ENCODE results near the gene JAZF1.

The JAZF1 gene

DNA sequence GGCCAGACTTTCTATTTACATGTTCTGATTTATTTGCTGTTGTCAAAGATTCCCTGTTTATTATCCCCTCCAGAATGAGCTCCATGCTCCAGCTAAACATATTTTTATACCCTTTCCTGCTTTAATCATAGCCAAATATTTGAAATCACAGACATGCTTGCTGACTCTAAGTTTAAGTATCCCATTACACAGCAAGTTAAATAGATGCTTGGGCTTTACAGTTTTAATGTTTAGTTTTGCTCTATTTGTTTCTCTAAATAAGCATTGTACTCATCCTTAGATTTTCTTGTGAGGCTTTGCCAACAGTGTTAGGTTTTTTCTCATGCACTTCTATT is 243.9 kb downstream of the JAZF1 start:
- Histone ChIP-seq H3K4me1 (ENCODE audit: control insufficient read depth in 5 of 5, insufficient read depth in 5 of 5, low read length in 5 of 5) (peaks cover 3 to 15% (median 13%) of the 10 kb centered on the region in 5 donors), H3K27me3 (ENCODE audit: control insufficient read depth in 5 of 5, insufficient read depth in 4 of 5, low read length in 5 of 5) (no peaks in the 10 kb centered on the region), H3K9me3 (ENCODE audit: control insufficient read depth in 5 of 5, low read length in 5 of 5) (no peaks in the 10 kb centered on the region), H3K27ac (ENCODE audit: low read depth, low read length) (no peak overlapping the region), H3K36me3 (ENCODE audit: control insufficient read depth in 5 of 5, insufficient read depth in 5 of 5, low read length in 5 of 5) (peaks cover 0 to 2% (median 0%) of the 10 kb centered on the region in 5 donors), H3K4me3 (ENCODE audit: low read depth in 1 of 5, low read length in 5 of 5) (no peak overlapping the region), H3K9ac (ENCODE audit: low read length in 5 of 5) (no peak overlapping the region)

DNA sequence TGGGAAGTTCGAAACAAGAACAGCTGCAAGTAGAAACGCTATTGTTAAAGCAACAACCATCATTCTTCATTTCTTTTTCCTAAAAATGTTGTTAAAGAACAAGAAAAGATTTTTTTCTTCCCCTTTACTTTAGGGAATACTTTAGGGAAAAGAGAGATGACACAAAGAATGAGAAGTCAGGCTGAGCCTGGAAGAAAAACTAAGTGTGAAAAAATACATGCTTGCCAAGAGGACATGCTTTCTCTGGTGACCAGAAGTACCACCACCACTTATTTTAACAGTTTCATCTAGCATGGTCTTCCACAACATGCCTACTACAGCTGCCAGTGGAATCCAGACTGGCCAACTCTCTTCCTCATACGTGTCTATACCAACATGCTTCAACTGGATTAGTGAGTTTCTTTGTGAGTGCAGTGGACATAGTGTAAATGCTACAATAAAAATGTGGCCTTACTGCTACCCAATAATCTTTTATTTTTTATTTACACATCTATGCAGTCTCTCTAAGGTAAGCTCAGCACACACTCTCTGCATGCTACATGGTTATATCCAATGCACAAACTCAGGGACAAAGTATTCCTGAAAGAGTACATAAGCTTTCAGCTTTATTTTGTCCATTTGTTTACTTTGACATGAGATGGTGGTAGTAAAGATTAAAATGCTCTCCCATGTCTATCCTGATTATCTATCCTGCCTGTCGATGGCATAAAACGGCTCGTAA is 244.4 kb downstream of the JAZF1 start:
- Histone ChIP-seq H3K27me3 (ENCODE audit: control insufficient read depth in 5 of 5, insufficient read depth in 4 of 5, low read length in 5 of 5) (no peaks in the 10 kb centered on the region), H3K9ac (ENCODE audit: low read length in 5 of 5) (no peak overlapping the region), H3K4me3 (ENCODE audit: low read depth in 1 of 5, low read length in 5 of 5) (no peak overlapping the region), H3K27ac (ENCODE audit: low read depth, low read length) (no peak overlapping the region), H3K9me3 (ENCODE audit: control insufficient read depth in 5 of 5, low read length in 5 of 5) (no peaks in the 10 kb centered on the region), H3K36me3 (ENCODE audit: control insufficient read depth in 5 of 5, insufficient read depth in 5 of 5, low read length in 5 of 5) (peaks cover 0 to 2% (median 0%) of the 10 kb centered on the region in 5 donors), H3K4me1 (ENCODE audit: control insufficient read depth in 5 of 5, insufficient read depth in 5 of 5, low read length in 5 of 5) (peaks cover 3 to 10% (median 9%) of the 10 kb centered on the region in 5 donors)

DNA sequence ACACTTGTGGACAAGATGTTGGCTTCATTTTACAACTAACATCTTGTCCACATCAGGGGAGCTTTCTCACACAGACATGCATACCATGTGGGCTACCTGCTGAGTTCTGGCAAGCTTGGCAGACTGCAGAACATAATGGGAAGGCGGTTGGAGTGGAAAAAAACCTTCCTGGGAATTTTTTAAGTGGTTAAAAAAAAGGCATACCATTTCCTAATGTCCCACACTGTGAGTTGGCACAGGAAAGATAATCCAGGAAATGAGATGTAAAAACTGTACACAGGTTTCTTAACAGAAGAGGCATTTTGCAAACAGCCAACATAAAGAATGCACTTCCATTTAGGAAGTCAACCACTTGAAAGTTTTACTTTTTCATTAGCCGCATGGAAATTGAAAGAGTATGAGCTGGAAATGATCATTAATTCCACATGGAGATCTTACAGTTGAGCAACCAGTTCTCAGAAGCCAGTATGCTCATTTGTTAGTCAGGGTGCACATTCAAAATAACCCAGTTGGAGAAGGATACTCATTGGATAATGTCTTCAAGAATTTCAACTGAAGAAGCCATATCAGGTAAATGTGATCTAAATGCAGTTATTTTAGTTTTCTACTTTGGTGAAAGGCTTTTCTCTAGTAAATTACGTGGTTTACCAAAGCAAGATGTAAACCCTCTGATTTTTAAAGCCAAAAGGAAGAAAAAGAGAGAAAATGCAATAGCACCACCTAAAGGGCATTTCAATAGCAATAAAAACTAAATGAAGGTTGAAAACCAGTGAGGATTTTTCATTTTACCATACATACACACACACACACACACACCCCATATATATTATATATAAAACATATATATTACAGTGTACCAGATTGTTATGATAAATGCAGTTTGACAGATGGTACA is 246.7 kb downstream of the JAZF1 start:
- H3K4me1 ChIP-seq (ENCODE audit: control insufficient read depth in 5 of 5, insufficient read depth in 5 of 5, low read length in 5 of 5): peaks cover 3 to 10% (median 8%) of the 10 kb centered on the region in 5 donors
- H3K4me3 ChIP-seq (ENCODE audit: low read depth in 1 of 5, low read length in 5 of 5): no peak overlapping the region
- peak overlapping the region; percentile 66 for H3K27ac ChIP-seq (ENCODE audit: low read depth, low read length)

DNA sequence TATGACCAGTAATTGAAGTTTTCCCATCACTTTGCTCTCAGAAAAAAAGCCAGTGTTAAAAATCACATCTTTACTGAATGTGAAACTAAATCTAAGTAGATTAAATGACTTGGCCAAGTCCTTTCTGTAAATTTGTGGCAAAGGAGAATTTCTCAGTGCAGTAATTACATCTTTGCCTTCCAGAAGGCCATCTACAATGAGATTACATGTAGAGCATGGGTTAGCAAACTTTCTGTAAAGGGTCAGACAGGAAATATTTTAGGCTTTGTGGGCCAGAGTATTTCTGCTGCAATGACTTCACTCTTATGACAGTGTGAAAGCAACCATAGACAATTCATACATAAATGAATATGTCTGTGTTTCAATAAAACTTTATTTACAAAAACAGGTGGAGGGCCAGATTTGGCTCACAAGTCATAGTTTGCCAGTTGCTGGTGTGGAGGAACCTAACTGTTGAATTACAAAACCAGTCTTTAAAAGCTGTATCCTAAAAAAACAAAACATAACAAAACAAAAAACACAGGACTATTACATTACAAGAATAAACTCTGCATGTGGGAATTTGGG is 249.6 kb downstream of the JAZF1 start:
- Histone ChIP-seq H3K4me1 (ENCODE audit: control insufficient read depth in 5 of 5, insufficient read depth in 5 of 5, low read length in 5 of 5) (peaks cover 3 to 12% (median 9%) of the 10 kb centered on the region in 5 donors), H3K9ac (ENCODE audit: low read length in 5 of 5) (no peak overlapping the region), H3K36me3 (ENCODE audit: control insufficient read depth in 5 of 5, insufficient read depth in 5 of 5, low read length in 5 of 5) (peaks cover 0 to 2% (median 0%) of the 10 kb centered on the region in 5 donors), H3K4me3 (ENCODE audit: low read depth in 1 of 5, low read length in 5 of 5) (no peak overlapping the region), H3K9me3 (ENCODE audit: control insufficient read depth in 5 of 5, low read length in 5 of 5) (no peaks in the 10 kb centered on the region), H3K27me3 (ENCODE audit: control insufficient read depth in 5 of 5, insufficient read depth in 4 of 5, low read length in 5 of 5) (no peaks in the 10 kb centered on the region), H3K27ac (ENCODE audit: low read depth, low read length) (no peak overlapping the region)

More for the DNA sequence above, 246.7 kb downstream of the JAZF1 start:
- Histone ChIP-seq H3K9ac (ENCODE audit: low read length in 5 of 5) (no peak overlapping the region), H3K36me3 (ENCODE audit: control insufficient read depth in 5 of 5, insufficient read depth in 5 of 5, low read length in 5 of 5) (peaks cover 0 to 2% (median 0%) of the 10 kb centered on the region in 5 donors), H3K27me3 (ENCODE audit: control insufficient read depth in 5 of 5, insufficient read depth in 4 of 5, low read length in 5 of 5) (no peaks in the 10 kb centered on the region), H3K9me3 (ENCODE audit: control insufficient read depth in 5 of 5, low read length in 5 of 5) (no peaks in the 10 kb centered on the region)

DNA sequence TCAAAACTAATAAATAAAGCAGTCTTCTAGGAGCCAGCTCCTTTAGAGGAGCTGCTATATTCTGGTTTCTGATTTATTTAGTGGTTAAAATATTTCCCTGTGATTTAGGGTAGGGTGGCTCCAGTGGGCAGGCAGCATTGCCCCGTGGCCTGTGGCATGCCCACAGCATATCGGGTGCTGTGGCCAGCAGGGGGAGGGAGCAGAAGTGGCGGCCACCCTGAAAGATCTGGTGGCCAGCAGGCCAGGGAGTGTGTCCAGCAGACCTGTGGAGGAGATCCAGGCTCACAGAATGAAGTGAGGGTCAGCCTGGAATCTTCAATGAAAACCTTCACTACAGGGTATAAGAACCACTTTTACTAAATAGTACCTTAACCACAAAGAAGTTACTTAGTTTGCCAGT is 251.5 kb downstream of the JAZF1 start:
- Histone ChIP-seq H3K9me3 (ENCODE audit: control insufficient read depth in 5 of 5, low read length in 5 of 5) (no peaks in the 10 kb centered on the region), H3K27ac (ENCODE audit: low read depth, low read length) (no peak overlapping the region), H3K27me3 (ENCODE audit: control insufficient read depth in 5 of 5, insufficient read depth in 4 of 5, low read length in 5 of 5) (no peaks in the 10 kb centered on the region), H3K4me3 (ENCODE audit: low read depth in 1 of 5, low read length in 5 of 5) (no peak overlapping the region), H3K36me3 (ENCODE audit: control insufficient read depth in 5 of 5, insufficient read depth in 5 of 5, low read length in 5 of 5) (peaks cover 0 to 2% (median 0%) of the 10 kb centered on the region in 5 donors), H3K9ac (ENCODE audit: low read length in 5 of 5) (no peak overlapping the region), H3K4me1 (ENCODE audit: control insufficient read depth in 5 of 5, insufficient read depth in 5 of 5, low read length in 5 of 5) (peaks cover 0 to 12% (median 3%) of the 10 kb centered on the region in 5 donors)

DNA sequence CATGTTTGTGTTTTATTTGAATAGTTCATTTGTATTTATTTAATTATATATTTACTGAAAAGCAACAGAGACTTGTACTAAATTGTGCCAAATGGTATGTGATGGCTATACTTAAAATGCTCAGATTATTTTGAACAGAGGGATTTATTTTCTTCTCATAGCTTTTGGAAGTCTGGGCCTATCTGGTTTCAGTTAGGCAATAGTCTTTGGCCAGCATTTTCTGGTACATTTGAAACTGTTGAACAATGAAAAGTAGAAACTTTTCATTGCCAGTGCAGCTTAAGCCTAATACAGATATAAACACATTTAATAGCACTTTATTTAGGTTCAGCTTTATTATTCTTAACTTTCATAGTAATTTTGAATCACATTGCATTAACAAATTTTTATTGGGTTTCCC is 252.6 kb downstream of the JAZF1 start:
- H3K36me3 ChIP-seq (ENCODE audit: control insufficient read depth in 5 of 5, insufficient read depth in 5 of 5, low read length in 5 of 5): peaks cover 0 to 2% (median 0%) of the 10 kb centered on the region in 5 donors
- no peak overlapping the region for H3K4me3 ChIP-seq (ENCODE audit: low read depth in 1 of 5, low read length in 5 of 5)
- H3K9me3 ChIP-seq (ENCODE audit: control insufficient read depth in 5 of 5, low read length in 5 of 5): no peaks in the 10 kb centered on the region
- H3K27me3 ChIP-seq (ENCODE audit: control insufficient read depth in 5 of 5, insufficient read depth in 4 of 5, low read length in 5 of 5): no peaks in the 10 kb centered on the region
- H3K27ac ChIP-seq (ENCODE audit: low read depth, low read length): no peak overlapping the region
- peaks cover 0 to 9% (median 7%) of the 10 kb centered on the region in 5 donors for H3K4me1 ChIP-seq (ENCODE audit: control insufficient read depth in 5 of 5, insufficient read depth in 5 of 5, low read length in 5 of 5)
- H3K9ac ChIP-seq (ENCODE audit: low read length in 5 of 5): no peak overlapping the region

DNA sequence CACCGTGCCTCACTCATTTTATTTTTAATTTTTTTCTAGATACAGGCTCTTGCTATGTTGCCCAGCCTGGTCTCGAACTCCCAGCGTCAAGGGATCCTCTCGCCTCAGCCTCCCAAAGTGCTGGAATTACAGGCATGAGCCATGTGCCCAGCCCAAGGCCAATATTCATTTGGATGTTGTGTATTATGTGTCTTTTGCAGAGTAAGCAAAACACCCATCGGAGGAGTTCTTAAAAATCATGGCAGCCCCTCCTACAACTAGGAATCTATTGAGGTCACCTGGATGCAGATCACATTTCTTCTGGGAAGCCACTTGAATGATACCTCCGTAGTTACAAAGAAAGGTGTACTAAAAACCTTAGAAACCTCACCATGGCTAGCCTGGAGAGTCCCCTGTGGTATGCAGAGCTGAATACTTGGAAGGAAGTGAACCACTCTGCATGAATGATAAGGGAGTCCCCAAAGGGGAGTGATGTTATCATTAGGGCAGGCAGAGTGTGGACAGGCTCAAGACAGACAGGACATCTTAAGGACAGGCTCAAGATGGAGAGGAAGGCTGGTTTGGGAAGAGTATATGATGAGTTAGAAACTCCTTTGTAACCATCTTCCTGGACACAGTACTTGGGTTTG is 254.9 kb downstream of the JAZF1 start:
- Histone ChIP-seq H3K9ac (ENCODE audit: low read length in 5 of 5) (no peak overlapping the region), H3K9me3 (ENCODE audit: control insufficient read depth in 5 of 5, low read length in 5 of 5) (no peaks in the 10 kb centered on the region), H3K27ac (ENCODE audit: low read depth, low read length) (no peak overlapping the region), H3K4me1 (ENCODE audit: control insufficient read depth in 5 of 5, insufficient read depth in 5 of 5, low read length in 5 of 5) (peaks cover 0 to 20% (median 11%) of the 10 kb centered on the region in 5 donors), H3K36me3 (ENCODE audit: control insufficient read depth in 5 of 5, insufficient read depth in 5 of 5, low read length in 5 of 5) (no peaks in the 10 kb centered on the region), H3K27me3 (ENCODE audit: control insufficient read depth in 5 of 5, insufficient read depth in 4 of 5, low read length in 5 of 5) (no peaks in the 10 kb centered on the region), H3K4me3 (ENCODE audit: low read depth in 1 of 5, low read length in 5 of 5) (no peak overlapping the region)

DNA sequence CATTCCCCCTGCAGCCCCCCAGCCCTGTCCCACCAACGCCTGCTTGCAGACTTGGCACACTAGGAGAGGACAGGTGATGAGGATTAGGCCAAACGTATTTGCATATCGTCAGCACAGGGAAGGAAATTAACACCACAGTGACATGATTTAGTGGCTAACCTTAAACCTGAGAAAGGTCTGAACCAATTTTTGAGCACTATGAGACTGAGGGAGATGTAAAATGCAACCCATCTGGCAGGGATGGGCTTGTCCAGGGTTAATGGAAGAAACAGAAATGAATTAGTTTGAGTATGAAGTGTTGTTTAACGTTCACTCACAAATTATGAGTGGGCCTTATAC is 257.0 kb downstream of the JAZF1 start:
- Histone ChIP-seq H3K4me3 (ENCODE audit: low read depth in 1 of 5, low read length in 5 of 5) (no peak overlapping the region), H3K36me3 (ENCODE audit: control insufficient read depth in 5 of 5, insufficient read depth in 5 of 5, low read length in 5 of 5) (no peaks in the 10 kb centered on the region), H3K27me3 (ENCODE audit: control insufficient read depth in 5 of 5, insufficient read depth in 4 of 5, low read length in 5 of 5) (no peaks in the 10 kb centered on the region), H3K9ac (ENCODE audit: low read length in 5 of 5) (no peak overlapping the region), H3K27ac (ENCODE audit: low read depth, low read length) (no peak overlapping the region), H3K9me3 (ENCODE audit: control insufficient read depth in 5 of 5, low read length in 5 of 5) (no peaks in the 10 kb centered on the region), H3K4me1 (ENCODE audit: control insufficient read depth in 5 of 5, insufficient read depth in 5 of 5, low read length in 5 of 5) (peaks cover 0 to 21% (median 11%) of the 10 kb centered on the region in 5 donors)

DNA sequence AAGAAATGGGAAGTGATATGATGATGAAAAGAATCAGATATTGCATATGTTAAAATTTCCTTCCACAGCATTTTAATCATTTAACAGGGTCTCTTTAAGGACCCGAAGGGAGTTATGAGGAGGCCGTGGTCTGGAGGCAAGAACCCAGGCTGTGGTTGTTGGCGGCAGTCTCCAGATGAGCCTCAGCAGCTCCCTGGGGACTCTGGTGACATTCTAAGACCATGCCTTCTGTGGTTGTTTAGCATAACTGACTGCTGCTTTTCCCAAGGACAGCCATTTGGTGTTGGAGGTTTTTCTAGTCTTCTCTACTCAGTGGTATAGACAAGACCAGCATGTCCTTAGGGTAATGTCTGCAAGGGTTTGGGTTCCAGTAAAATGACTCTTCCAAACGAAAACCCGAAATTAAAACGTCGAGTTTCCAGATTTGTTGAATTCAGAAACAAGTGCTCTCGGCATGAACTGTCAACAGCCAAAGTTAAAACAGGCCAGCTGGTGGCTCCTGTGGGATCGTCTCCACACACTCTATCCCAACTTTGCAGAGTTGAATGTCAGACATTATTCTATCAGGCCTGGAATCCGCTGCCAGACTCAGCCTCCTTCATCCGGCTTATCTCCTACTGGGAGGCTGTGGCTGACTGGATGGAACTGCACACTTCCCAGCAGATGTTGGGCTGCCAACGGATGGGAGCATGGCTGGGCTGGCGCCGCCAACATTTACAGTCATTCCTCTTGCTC is 257.5 kb downstream of the JAZF1 start:
- Histone ChIP-seq H3K27me3 (ENCODE audit: control insufficient read depth in 5 of 5, insufficient read depth in 4 of 5, low read length in 5 of 5) (no peaks in the 10 kb centered on the region), H3K4me1 (ENCODE audit: control insufficient read depth in 5 of 5, insufficient read depth in 5 of 5, low read length in 5 of 5) (peaks cover 0 to 19% (median 11%) of the 10 kb centered on the region in 5 donors), H3K27ac (ENCODE audit: low read depth, low read length) (no peak overlapping the region), H3K9ac (ENCODE audit: low read length in 5 of 5) (peak overlapping the region in 1 of 5 donors; percentile 52), H3K9me3 (ENCODE audit: control insufficient read depth in 5 of 5, low read length in 5 of 5) (no peaks in the 10 kb centered on the region), H3K36me3 (ENCODE audit: control insufficient read depth in 5 of 5, insufficient read depth in 5 of 5, low read length in 5 of 5) (no peaks in the 10 kb centered on the region), H3K4me3 (ENCODE audit: low read depth in 1 of 5, low read length in 5 of 5) (no peak overlapping the region)
